Activated T-cell treated with anti-CD3 and anti-CD28 coated beads, Interleukin-2, amount 50 U/mL, for 72 hours (primary cell): Measurements from ENCODE around the gene RBM33. TPM values are rescaled to one million over a fixed set of nuclear protein-coding genes. Genes with fewer than 3 reads are reported as not detected.

Experiments used
- ATAC-seq, 2 donors: fragments of 150-1000 bp; cut with Tn5 transposase; replicated peaks in 1 of 2; 2 replicates each; pipeline ENCODE4 v1.10.0; 2021; ENCODE audit warnings: moderate library complexity in 2 of 2, mild to moderate bottlenecking in 1 of 2
- DNase-seq, 2 donors: peaks; one replicate each; pipeline ENCODE4 v3.0.0; 2021 to 2022; ENCODE audit warnings: mixed read lengths in 1 of 2
- H3K27ac Mint-ChIP-seq: one replicate; pipeline ENCODE4 v1.8.0; 2022; ENCODE audit warnings: mild to moderate bottlenecking, moderate library complexity, mixed read lengths
- H3K27me3 Mint-ChIP-seq: one replicate; pipeline ENCODE4 v1.8.0; 2022; ENCODE audit warnings: low read depth, mixed read lengths
- H3K36me3 Mint-ChIP-seq, 2 donors: one replicate each; pipeline ENCODE4 v1.8.0; 2022; ENCODE audit warnings: mixed read lengths in 2 of 2, mild to moderate bottlenecking in 1 of 2; ENCODE audit not compliant: insufficient read depth in 2 of 2
- H3K4me1 Mint-ChIP-seq: one replicate; pipeline ENCODE4 v1.8.0; 2022; ENCODE audit warnings: low read depth, mixed read lengths
- H3K4me3 Mint-ChIP-seq, 2 donors: one replicate each; pipeline ENCODE4 v1.8.0; 2022; ENCODE audit warnings: mild to moderate bottlenecking in 2 of 2, mixed read lengths in 2 of 2, moderate library complexity in 2 of 2
- H3K9me3 Mint-ChIP-seq, 2 donors: one replicate each; pipeline ENCODE4 v1.8.0; 2022; ENCODE audit warnings: mixed read lengths in 2 of 2
- total RNA-seq, 2 donors: library from RNA; stranded (reverse); gene quantifications; one replicate each; pipeline ENCODE4 v1.2.3, GENCODE V29; 2022

The RBM33 gene
- total RNA-seq, 2 donors from 2014 or later, result 93.1 to 104 TPM

DNA sequence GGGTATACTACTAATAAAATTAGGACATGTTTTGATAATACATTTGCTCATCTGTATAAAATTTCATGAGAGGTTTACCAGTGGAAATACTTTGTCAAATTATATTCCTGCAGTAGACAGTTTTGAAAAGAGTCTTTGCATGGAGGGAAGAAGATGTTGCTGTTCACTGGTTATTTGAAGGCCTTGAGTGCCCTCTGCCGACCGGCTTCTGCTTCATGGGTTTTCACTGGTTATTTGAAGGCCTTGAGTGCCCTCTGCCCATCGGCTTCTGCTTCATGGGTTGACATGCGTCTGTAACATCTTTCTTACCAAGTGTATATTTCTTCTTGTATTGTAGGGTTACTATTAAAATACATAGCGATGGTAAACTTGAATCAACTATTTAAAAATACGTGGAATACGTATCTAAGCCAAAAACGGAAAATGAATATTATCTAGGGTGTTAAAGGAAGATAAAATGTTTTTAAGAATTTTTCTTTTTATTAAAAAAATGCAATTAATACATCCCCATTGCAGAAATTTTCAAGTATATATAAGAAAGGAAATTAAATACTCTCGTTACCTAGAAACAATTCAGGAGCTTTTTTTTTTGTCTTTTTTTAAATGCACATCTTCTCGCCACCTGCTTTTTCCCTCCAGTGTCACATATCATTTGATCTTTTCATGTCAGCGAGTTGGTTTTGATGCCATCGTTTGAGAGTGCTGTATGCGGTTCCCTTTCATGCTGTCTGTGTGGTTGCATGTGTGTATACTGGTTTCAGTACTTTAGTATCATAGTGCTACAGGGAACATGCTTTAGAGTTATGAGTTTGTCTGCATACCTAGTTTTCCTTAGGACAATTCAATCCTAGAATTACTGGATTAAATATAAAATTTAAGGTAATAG, 94.4 kb downstream of the RBM33 start:
- Mint-ChIP-seq H3K27ac (no peak overlapping the region), H3K9me3 (no peaks in the 10 kb centered on the region), H3K4me1 (peaks cover 70% of the 10 kb centered on the region), H3K36me3 (peaks cover 9 to 42% of the 10 kb centered on the region in 2 donors), H3K4me3 (peak overlapping the region; percentile 71 to 78), H3K27me3 (no peaks in the 10 kb centered on the region)
- ATAC-seq (peak; percentile 72 to 89), DNase-seq (peak; percentile 66 to 69)

DNA sequence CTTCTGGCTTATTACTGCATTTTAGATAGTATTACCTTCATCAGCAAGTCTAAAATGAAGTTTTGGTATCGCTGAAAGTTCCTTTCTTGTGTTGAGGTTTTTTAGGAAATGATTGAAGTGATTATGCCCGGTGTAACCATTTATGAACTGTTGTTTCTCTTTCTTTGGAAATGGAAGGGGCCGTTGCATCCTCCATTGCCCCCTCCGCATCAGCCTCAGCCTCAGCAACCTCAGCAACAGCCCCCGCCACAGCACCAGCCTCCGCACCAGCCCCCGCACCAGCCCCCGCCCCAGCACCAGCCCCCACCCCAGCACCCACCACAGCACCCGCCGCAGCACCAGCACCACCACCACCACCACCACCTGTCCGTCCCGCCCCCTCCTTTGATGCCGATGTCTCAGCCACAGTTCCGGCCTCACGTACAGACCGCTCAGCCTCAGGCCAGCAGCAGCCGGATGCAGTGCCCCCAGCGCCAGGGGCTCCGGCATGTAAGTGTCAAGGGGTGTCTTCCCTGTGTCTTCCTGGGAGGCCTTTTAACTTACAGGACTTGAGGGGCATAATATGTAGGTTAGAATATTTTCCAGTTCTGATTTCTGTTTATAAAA, 95.2 kb downstream of the RBM33 start:
- H3K27ac Mint-ChIP-seq, result peak overlapping the region; percentile 54
- H3K36me3 Mint-ChIP-seq, result peaks cover 9 to 42% of the 10 kb centered on the region in 2 donors
- H3K4me3 Mint-ChIP-seq, result peak overlapping the region; percentile 49 to 71
- DNase-seq (peak in 1 of 2 donors; percentile 20), ATAC-seq (peak; percentile 39 to 59)
- peaks cover 70% of the 10 kb centered on the region for H3K4me1 Mint-ChIP-seq
- H3K27me3 Mint-ChIP-seq, result no peaks in the 10 kb centered on the region
- H3K9me3 Mint-ChIP-seq, result no peaks in the 10 kb centered on the region

DNA sequence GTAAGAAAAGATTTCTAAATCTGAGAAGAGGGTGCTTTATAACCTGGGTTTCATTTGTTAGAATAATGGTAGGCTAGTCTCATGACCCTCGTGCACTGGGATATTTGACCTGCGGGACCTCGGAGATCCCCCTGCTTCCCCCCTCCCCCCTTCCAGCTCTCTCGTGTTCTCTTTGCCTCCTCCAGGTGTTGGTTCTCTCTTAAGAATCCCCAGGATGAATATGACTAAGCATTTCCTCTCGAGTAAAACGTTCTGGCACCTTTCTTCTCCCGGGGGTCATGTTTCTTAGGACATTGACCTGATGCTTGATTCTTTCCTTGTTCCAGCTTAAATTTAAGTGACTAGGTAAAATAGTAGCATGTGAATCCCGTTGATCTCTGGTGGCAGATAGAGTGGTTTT, 96.6 kb downstream of the RBM33 start:
- peak overlapping the region; percentile 64 for H3K27ac Mint-ChIP-seq
- DNase-seq, result no peak
- H3K4me3 Mint-ChIP-seq, result peak overlapping the region in 1 of 2 donors; percentile 49
- no peaks in the 10 kb centered on the region for H3K27me3 Mint-ChIP-seq
- H3K36me3 Mint-ChIP-seq, result peaks cover 9 to 46% of the 10 kb centered on the region in 2 donors
- no peaks in the 10 kb centered on the region for H3K9me3 Mint-ChIP-seq
- peaks cover 72% of the 10 kb centered on the region for H3K4me1 Mint-ChIP-seq
- no peak for ATAC-seq

DNA sequence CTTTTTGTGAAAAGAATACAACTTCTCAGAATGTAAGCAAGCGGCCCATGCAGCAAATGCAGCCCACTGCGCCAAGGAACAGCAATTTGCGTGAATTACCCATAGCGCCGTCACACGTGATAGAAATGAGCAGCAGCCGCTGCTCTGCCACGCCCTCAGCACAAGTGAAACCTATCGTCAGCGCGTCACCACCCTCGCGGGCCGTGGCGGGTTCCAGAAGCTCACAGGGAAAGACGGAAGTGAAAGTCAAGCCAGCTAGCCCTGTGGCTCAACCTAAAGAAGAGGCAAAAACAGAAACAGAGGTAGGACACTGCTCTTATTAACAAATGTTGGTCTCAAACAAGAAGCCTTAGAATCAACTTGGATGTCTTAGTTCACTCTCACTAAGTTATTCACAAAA, 97.3 kb downstream of the RBM33 start:
- H3K4me3 Mint-ChIP-seq, result no peak overlapping the region
- H3K9me3 Mint-ChIP-seq, result no peaks in the 10 kb centered on the region
- peak overlapping the region; percentile 28 for H3K27ac Mint-ChIP-seq
- peaks cover 9 to 46% of the 10 kb centered on the region in 2 donors for H3K36me3 Mint-ChIP-seq
- H3K4me1 Mint-ChIP-seq, result peaks cover 78% of the 10 kb centered on the region
- H3K27me3 Mint-ChIP-seq, result no peaks in the 10 kb centered on the region
- DNase-seq (no peak), ATAC-seq (no peak)

DNA sequence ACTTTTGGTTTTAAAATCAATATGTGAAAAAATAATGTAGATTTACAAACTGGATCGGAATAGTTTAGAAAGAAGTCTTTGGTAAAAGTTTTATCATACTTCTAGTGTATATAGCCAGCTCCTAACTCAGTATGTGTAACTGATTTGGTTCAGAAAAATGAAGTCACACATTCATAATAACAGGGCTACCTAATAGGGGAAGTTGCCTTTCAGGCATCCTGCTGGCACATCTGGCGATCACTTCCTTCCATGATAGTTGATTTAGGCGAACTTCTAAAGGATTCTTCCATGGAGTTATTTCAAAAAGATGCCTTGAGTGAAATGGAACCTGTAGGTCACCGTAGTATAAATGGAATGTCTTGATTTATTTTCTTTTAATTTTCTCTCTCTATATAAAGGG, 98.7 kb downstream of the RBM33 start:
- H3K4me1 Mint-ChIP-seq, result peaks cover 77% of the 10 kb centered on the region
- no peak for DNase-seq
- H3K9me3 Mint-ChIP-seq, result no peaks in the 10 kb centered on the region
- H3K36me3 Mint-ChIP-seq, result peaks cover 9 to 42% of the 10 kb centered on the region in 2 donors
- no peak overlapping the region for H3K4me3 Mint-ChIP-seq
- H3K27me3 Mint-ChIP-seq, result no peaks in the 10 kb centered on the region
- H3K27ac Mint-ChIP-seq, result no peak overlapping the region
- no peak for ATAC-seq

DNA sequence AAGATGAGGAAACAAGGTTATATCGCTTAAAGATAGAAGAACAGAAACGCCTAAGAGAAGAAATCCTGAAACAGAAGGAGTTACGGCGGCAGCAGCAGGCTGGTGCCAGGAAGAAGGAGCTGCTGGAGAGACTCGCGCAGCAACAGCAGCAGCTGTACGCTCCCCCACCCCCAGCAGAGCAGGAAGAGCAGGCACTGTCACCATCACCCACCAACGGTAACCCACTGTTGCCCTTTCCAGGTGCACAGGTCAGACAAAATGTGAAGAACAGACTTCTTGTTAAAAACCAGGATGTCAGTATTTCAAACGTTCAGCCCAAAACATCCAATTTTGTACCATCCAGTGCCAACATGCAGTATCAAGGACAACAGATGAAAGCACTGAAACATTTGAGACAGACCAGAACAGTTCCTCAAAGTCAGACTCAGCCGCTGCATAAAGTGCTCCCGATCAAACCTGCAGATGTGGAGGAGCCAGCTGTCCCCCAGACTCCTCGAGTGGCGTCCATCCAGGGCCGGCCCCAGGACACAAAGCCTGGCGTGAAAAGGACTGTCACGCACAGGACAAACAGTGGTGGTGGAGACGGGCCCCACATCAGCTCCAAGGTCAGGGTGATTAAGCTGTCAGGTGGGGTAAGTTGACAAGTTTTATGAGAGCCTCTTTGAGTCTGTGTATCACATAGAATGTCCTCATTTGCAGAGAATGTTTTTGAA, 100.7 kb downstream of the RBM33 start:
- peaks cover 5 to 28% of the 10 kb centered on the region in 2 donors for H3K36me3 Mint-ChIP-seq
- H3K4me3 Mint-ChIP-seq, result peak overlapping the region; percentile 8 to 11
- H3K27me3 Mint-ChIP-seq, result no peaks in the 10 kb centered on the region
- H3K4me1 Mint-ChIP-seq, result peaks cover 75% of the 10 kb centered on the region
- H3K27ac Mint-ChIP-seq, result peak overlapping the region; percentile 0
- H3K9me3 Mint-ChIP-seq, result no peaks in the 10 kb centered on the region
- no peak for ATAC-seq
- no peak for DNase-seq

DNA sequence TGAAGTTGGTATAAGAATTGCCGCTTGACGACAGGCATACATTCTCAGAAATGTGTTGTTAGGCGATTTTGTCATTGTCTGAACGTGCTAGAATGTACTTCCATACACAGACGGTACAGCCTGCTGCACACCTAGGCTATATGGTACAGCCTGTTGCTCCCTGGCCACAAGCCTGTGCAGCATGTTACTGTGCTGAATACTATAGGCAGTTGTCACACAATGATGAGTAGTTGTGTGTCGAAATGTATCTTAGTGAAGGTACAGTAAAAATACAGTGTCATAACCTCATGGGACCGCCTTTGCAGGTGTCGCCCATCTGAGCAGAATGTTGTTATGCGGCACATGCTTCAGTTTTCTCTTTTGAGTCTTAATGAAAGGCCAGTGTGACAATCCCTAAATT, 101.3 kb downstream of the RBM33 start:
- H3K4me1 Mint-ChIP-seq, result peaks cover 74% of the 10 kb centered on the region
- no peaks in the 10 kb centered on the region for H3K9me3 Mint-ChIP-seq
- peak overlapping the region; percentile 33 for H3K27ac Mint-ChIP-seq
- no peaks in the 10 kb centered on the region for H3K27me3 Mint-ChIP-seq
- peaks cover 5 to 25% of the 10 kb centered on the region in 2 donors for H3K36me3 Mint-ChIP-seq
- DNase-seq (no peak), ATAC-seq (peak; percentile 55 to 56)
- H3K4me3 Mint-ChIP-seq, result peak overlapping the region; percentile 15 to 45

DNA sequence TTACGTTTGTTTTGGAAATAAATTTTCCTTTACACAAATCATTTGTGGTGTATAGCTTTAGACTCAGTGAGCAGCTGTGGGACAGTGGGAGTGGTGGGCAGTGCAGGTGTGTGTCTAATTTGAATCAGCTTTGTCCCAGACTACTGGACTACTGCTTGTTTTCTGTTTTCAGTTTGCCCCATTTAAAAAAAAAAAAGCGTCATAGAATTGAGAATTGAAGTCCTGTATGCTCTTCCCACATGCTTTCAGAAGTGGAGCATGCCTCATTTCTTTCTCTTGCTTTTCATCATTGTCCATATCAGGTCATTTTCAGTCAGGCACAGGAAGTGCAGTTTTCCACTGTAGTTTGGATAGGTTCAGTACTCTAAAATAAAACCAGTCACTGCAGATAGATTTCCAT, 101.7 kb downstream of the RBM33 start:
- peaks cover 72% of the 10 kb centered on the region for H3K4me1 Mint-ChIP-seq
- ATAC-seq (peak; percentile 74 to 82), DNase-seq (no peak)
- peak overlapping the region; percentile 33 for H3K27ac Mint-ChIP-seq
- H3K36me3 Mint-ChIP-seq, result peaks cover 4 to 23% of the 10 kb centered on the region in 2 donors
- H3K4me3 Mint-ChIP-seq, result peak overlapping the region; percentile 15 to 45
- H3K27me3 Mint-ChIP-seq, result no peaks in the 10 kb centered on the region
- H3K9me3 Mint-ChIP-seq, result no peaks in the 10 kb centered on the region

DNA sequence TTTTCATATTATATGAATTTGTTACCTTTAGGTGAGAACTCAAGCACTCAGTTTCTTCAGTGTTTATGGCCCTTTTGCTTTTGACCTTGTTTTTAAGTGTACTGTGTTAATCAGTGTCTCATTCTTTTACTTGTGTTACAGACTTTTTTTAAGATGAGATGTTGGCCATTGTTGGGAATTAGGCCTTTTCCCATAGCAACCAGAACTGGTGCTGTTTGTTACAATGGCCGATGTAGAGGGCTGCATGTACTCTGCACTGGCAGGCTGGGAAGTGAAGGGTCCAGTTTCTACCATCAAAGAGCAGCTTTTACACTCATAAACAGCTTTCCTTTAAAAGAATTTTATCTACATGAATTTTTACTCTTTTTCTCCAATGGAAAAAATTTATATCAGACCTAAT, 102.7 kb downstream of the RBM33 start:
- DNase-seq, result no peak
- peaks cover 76% of the 10 kb centered on the region for H3K4me1 Mint-ChIP-seq
- H3K27ac Mint-ChIP-seq, result no peak overlapping the region
- H3K36me3 Mint-ChIP-seq, result peaks cover 3 to 15% of the 10 kb centered on the region in 2 donors
- H3K27me3 Mint-ChIP-seq, result no peaks in the 10 kb centered on the region
- no peak for ATAC-seq
- no peaks in the 10 kb centered on the region for H3K9me3 Mint-ChIP-seq
- H3K4me3 Mint-ChIP-seq, result no peak overlapping the region

DNA sequence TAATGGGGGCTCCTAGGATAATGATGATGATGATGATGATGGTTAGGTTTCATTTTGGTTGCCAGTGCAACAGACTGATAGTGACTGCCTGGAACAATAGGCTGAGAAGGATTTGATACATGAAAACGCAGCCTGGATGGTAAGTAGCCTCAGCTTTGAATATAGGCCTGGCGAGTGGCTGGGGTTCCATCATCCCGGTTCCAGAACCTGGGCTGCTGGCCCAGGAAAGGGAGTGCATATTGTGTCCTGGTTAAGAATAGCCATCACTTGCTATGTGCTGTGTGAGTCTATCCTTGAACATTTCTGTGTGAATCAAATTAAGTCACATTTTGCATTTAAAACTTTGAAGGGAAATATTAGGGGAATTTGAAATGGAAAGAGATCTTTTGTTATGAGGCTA, 105.1 kb downstream of the RBM33 start:
- ATAC-seq (no peak), DNase-seq (no peak)
- no peaks in the 10 kb centered on the region for H3K9me3 Mint-ChIP-seq
- peaks cover 1 to 7% of the 10 kb centered on the region in 2 donors for H3K36me3 Mint-ChIP-seq
- H3K27ac Mint-ChIP-seq, result no peak overlapping the region
- H3K4me3 Mint-ChIP-seq, result peak overlapping the region in 1 of 2 donors; percentile 11
- peaks cover 87% of the 10 kb centered on the region for H3K4me1 Mint-ChIP-seq
- H3K27me3 Mint-ChIP-seq, result no peaks in the 10 kb centered on the region

DNA sequence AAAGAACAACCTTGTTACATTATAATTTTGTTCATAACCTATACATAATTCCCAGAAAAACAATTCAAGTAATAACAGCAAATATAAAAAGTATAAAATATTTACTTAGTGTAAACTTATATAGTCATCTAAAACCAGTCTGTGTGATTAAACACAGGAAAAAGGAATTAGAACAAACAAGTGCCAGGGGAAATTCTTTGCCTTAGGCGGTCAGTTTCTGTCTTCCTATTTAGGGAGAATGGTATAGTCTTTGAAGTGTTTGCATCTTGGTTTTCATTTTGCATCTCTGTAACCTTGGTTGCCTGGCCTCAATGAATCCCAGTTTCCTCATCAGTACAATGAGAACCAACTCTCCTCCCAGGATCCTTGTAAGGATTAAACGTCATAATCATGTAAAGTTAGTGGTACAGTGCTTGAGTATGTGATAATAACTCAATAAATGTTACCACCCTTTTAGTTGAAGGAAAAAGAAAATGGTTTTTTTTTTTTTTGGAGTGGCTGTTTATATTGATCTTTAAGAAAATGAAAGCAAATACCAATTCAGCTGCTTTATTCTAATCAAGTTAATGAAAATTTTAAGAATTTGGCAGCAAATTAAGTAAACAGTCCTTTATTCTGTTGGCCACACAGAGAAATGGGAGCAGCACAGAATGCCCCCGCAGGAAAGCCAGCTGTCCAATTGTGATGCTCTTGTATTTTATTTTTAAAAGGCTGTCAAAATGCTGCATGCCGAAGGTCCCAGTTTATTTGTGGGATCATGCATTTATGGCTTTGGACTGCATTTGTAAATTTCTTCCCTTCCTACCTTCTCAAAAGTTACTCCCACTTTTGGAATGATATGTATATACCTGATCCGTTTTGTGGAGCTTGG, 106.0 kb downstream of the RBM33 start:
- Mint-ChIP-seq H3K27me3 (no peaks in the 10 kb centered on the region), H3K9me3 (no peaks in the 10 kb centered on the region), H3K4me3 (peak overlapping the region in 1 of 2 donors; percentile 41), H3K27ac (peak overlapping the region; percentile 10), H3K4me1 (peaks cover 82% of the 10 kb centered on the region), H3K36me3 (peaks cover 1 to 2% of the 10 kb centered on the region in 2 donors)
- ATAC-seq (no peak), DNase-seq (no peak)

DNA sequence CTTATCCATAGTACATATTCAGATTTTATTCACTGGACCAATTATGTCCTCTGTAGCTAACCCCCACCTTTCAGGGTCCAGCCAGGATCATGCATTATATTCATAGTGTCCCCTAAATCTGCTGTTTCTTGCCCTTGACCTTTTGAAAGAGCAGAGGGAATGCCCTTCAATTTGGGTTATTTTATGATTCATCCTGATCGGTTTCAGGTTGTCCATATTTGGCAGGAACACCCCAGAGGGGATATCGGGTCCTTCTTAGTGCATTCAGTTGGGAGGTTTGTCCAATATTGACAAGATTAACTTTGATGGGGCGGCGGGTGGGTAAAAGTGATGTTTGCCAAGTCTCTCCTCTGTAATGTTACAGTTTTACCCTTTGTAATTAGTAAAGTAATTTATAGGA, 106.9 kb downstream of the RBM33 start:
- Mint-ChIP-seq H3K4me1 (peaks cover 73% of the 10 kb centered on the region), H3K36me3 (peaks cover 2% of the 10 kb centered on the region in 2 donors), H3K27ac (no peak overlapping the region), H3K9me3 (no peaks in the 10 kb centered on the region), H3K27me3 (no peaks in the 10 kb centered on the region), H3K4me3 (no peak overlapping the region)
- DNase-seq (no peak), ATAC-seq (no peak)
